T-helper 9 cell (primary cell): ENCODE data around the gene TGM4.
A peak's percentile ranks its signal among the peaks of the same experiment; 100 is the strongest.
"Not testable (repeated sequence)": the region's sequence is repeated elsewhere in the genome, so short reads cannot be mapped to it uniquely, and the experiment has no call there.

Source experiments
- DNase-seq: peaks from one replicate; pipeline ENCODE4 v3.0.0-alpha.2; 2020
- total RNA-seq, 2 donors: gene quantifications; one replicate each; lab custom pipeline; 2026; lab: John Stamatoyannopoulos, UW

Gene TGM4
- 0 to 0.07 reads per million in 2 donors for total RNA-seq

GRCh38 chr3:44874308-44874707 is at the start of gene TGM4:
Gene TGM4, plus strand, starts transcription at chr3:44874608. Its CDS starts 71 bp downstream, at chr3:44874679.
- no peak for DNase-seq

- no peak for DNase-seq
Measured at GRCh38 chr3:44825264-44825925, 49.0 kb upstream of the TGM4 start.

GRCh38 chr3:44827196-44827595 is 47.2 kb upstream of the TGM4 start:
- no peak for DNase-seq

GRCh38 chr3:44831232-44831631 is 43.2 kb upstream of the TGM4 start:
- DNase-seq, result no peak

- no peak for DNase-seq
Measured at GRCh38 chr3:44832032-44832431, 42.4 kb upstream of the TGM4 start.

GRCh38 chr3:44832965-44833364 is 41.4 kb upstream of the TGM4 start:
- no peak for DNase-seq

GRCh38 chr3:44833394-44833793 is 41.0 kb upstream of the TGM4 start:
- no peak for DNase-seq

- DNase-seq, result no peak
Measured at GRCh38 chr3:44835684-44836083, 38.7 kb upstream of the TGM4 start.

GRCh38 chr3:44842376-44842775 is 32.0 kb upstream of the TGM4 start:
- no peak for DNase-seq

- DNase-seq, result no peak
Measured at GRCh38 chr3:44845528-44846520, 28.6 kb upstream of the TGM4 start.

GRCh38 chr3:44848634-44849033 is 25.8 kb upstream of the TGM4 start:
- DNase-seq, result no peak

- not testable (repeated sequence) for DNase-seq
Measured at GRCh38 chr3:44856663-44857062, 17.7 kb upstream of the TGM4 start.

GRCh38 chr3:44860117-44860516 is 14.3 kb upstream of the TGM4 start:
- DNase-seq, result no peak

GRCh38 chr3:44861412-44862225 is 12.8 kb upstream of the TGM4 start, which contains the start of gene TMEM42:
Gene TMEM42, plus strand, starts transcription at chr3:44861912. Its CDS starts 13 bp downstream, at chr3:44861925.
- peak; percentile 79 for DNase-seq

GRCh38 chr3:44862226-44862637 is 12.2 kb upstream of the TGM4 start:
- DNase-seq, result no peak

GRCh38 chr3:44865272-44866035 is 9.0 kb upstream of the TGM4 start:
- no peak for DNase-seq

- no peak for DNase-seq
Measured at GRCh38 chr3:44867421-44868111, 6.8 kb upstream of the TGM4 start.

GRCh38 chr3:44870375-44871061 is 3.9 kb upstream of the TGM4 start:
- DNase-seq, result no peak

- DNase-seq, result no peak
Measured at GRCh38 chr3:44875596-44875995, 1.2 kb downstream of the TGM4 start.

- no peak for DNase-seq
Measured at GRCh38 chr3:44877333-44877732, 2.9 kb downstream of the TGM4 start.

- DNase-seq, result no peak
Measured at GRCh38 chr3:44880284-44880683, 5.9 kb downstream of the TGM4 start.
